ENCODE data around the gene THAP5. TPM values are rescaled to one million over a fixed set of nuclear protein-coding genes. Genes with fewer than 3 reads are reported as not detected.

THAP5 gene
- total RNA-seq, 1 donor from 2014 or later: 9.1 TPM

GRCh38 chr7:108572480-108572879 lies 3.0 kb upstream of the THAP5 start:
- TF ChIP-seq, protein P1, sequence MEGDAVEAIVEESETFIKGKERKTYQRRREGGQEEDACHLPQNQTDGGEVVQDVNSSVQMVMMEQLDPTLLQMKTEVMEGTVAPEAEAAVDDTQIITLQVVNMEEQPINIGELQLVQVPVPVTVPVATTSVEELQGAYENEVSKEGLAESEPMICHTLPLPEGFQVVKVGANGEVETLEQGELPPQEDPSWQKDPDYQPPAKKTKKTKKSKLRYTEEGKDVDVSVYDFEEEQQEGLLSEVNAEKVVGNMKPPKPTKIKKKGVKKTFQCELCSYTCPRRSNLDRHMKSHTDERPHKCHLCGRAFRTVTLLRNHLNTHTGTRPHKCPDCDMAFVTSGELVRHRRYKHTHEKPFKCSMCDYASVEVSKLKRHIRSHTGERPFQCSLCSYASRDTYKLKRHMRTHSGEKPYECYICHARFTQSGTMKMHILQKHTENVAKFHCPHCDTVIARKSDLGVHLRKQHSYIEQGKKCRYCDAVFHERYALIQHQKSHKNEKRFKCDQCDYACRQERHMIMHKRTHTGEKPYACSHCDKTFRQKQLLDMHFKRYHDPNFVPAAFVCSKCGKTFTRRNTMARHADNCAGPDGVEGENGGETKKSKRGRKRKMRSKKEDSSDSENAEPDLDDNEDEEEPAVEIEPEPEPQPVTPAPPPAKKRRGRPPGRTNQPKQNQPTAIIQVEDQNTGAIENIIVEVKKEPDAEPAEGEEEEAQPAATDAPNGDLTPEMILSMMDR (conservative IDR thresholded peaks at IDR 0.05; ENCODE audit: low read depth, low read length): no peak

GRCh38 chr7:108570146-108570755 lies 745 bp upstream of the THAP5 start:
- TF ChIP-seq, protein P1 (conservative IDR thresholded peaks at IDR 0.05; ENCODE audit: low read depth, low read length): no peak
- H3K4me3 ChIP-seq (ENCODE audit: low read depth, low read length): peak overlapping the region; percentile 88
- peak; percentile 66 for DNase-seq (ENCODE audit: low read depth)

More at GRCh38 chr7:108572480-108572879, 3.0 kb upstream of the THAP5 start:
- H3K4me3 ChIP-seq (ENCODE audit: low read depth, low read length): no peak overlapping the region
- no peak for DNase-seq (ENCODE audit: low read depth)

- DNase-seq (ENCODE audit: low read depth): no peak
- H3K4me3 ChIP-seq (ENCODE audit: low read depth, low read length): peak overlapping the region; percentile 88
- TF ChIP-seq, protein P1 (conservative IDR thresholded peaks at IDR 0.05; ENCODE audit: low read depth, low read length): no peak
These were observed 615 bp downstream of the THAP5 start for GRCh38 chr7:108568801-108569380.

- DNase-seq (ENCODE audit: low read depth): no peak
- H3K4me3 ChIP-seq (ENCODE audit: low read depth, low read length): no peak overlapping the region
- TF ChIP-seq, protein P1 (conservative IDR thresholded peaks at IDR 0.05; ENCODE audit: low read depth, low read length): no peak
These were observed 3.5 kb downstream of the THAP5 start for GRCh38 chr7:108565987-108566386.

- TF ChIP-seq, protein P1 (conservative IDR thresholded peaks at IDR 0.05; ENCODE audit: low read depth, low read length): no peak
- DNase-seq (ENCODE audit: low read depth): no peak
- H3K4me3 ChIP-seq (ENCODE audit: low read depth, low read length): no peak overlapping the region
These were observed 8.4 kb downstream of the THAP5 start for GRCh38 chr7:108561047-108561619.

DNA sequence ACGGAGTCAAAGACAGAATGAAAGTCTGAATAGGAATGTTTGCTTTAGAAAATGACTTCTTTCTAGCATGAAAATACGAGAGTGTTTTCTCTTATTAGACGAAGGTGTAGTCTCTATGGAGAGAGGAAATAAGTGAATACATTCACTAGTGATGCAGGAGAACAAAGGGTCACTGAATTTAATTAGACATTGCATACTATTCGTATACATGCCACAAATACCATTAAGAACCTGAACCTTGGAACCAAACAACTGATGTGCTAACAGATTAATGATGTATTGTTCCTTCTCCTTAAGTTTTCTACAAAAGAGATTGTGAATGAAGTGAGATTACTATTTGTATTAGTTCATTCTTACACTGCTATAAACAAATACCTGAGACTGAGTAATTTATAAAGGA lies 10.3 kb downstream of the THAP5 start:
- no peak overlapping the region for H3K4me3 ChIP-seq (ENCODE audit: low read depth, low read length)
- TF ChIP-seq, protein P1 (conservative IDR thresholded peaks at IDR 0.05; ENCODE audit: low read depth, low read length): no peak
- DNase-seq (ENCODE audit: low read depth): no peak

All from epithelial cell of proximal tubule (primary cell).